Inflammatory macrophage treated with lipopolysaccharide for 1 hour (primary cell): Measurements from ENCODE around the gene SLC41A3.
A peak's percentile ranks its signal among the peaks of the same experiment; 100 is the strongest.
"Not testable (repeated sequence)": the region's sequence is repeated elsewhere in the genome, so short reads cannot be mapped to it uniquely, and the experiment has no call there.

Experiments
- DNase-seq, 2 donors: peaks; one replicate each; pipeline ENCODE4 v3.0.0-alpha.2; 2020 to 2022

The SLC41A3 gene

DNA sequence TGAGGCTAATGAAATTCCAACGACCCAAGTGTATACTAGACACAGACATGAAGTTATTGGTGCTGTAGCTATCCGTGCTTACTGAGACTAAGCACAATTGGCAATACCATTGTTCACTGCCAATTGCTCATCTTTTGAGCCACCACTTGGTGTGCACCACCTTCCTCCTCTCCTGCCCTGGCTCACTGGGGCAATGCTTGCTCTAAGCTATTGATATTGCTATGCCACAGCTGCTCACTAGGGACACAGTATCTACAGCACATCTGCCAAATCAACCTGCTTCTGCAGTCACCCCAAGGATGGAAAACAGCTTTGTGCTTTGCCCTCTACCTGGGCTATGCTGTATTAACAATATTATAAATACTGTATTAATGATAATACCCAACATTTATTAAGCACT, 99.0 kb downstream of the SLC41A3 start:
- not testable (repeated sequence) for DNase-seq

- DNase-seq: not testable (repeated sequence)
Measured at GRCh38 chr3:125977104-125977503, 106.8 kb downstream of the SLC41A3 start.

DNA sequence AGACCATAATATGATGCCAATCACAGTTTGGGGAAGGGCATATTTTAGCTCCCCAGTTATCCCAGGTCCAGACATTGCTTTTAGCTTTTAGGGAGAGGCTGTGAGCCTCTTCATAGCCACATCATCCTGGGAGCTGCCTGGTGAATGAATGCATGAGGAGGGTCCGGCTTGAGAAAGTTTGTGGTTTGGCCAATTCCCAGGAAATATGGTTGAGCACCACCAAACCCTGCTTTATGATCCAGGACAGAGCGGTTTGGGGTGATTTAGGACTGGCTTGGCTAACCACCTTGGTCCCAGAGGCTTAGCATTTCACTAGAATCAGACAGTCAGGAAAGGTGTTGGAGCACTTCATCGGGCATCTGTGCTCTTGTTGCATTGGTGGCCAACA, 107.9 kb downstream of the SLC41A3 start:
- not testable (repeated sequence) for DNase-seq

DNA sequence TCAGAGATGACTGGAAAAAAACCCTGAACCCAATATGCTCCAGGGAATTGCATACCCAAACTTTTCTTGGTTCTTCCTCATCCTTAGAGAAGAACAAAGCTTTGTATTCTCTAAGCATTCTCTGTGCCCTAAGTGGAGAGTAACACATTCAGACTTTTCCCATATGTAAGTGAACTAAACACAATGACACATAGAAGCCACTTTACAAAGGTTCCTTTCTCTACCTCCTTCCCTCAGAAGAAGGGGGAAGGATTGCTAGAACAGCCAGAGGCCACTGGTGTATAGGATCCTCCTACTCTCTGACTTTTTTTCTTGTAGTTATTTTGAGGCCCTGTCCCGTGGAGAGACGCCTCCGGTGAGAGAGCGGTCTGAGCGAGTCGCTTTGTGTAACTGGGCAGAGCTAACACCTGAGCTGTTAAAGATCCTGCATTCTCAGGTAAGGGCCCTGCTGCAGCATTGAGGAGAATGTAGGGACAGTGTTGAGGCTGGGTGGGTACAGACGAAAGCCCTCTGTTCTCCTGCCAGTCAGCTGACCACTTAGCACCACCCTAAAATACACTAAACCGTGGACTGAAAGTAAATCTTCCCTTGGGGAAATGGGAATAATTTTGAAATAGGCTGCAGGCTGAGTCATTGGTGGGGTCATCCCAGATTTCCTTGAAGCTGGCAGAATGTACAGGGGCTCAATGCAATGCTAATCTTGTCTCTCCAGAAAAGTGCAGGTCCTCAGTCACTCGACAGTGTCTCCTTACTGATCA, 108.5 kb downstream of the SLC41A3 start:
- DNase-seq: not testable (repeated sequence)

DNA sequence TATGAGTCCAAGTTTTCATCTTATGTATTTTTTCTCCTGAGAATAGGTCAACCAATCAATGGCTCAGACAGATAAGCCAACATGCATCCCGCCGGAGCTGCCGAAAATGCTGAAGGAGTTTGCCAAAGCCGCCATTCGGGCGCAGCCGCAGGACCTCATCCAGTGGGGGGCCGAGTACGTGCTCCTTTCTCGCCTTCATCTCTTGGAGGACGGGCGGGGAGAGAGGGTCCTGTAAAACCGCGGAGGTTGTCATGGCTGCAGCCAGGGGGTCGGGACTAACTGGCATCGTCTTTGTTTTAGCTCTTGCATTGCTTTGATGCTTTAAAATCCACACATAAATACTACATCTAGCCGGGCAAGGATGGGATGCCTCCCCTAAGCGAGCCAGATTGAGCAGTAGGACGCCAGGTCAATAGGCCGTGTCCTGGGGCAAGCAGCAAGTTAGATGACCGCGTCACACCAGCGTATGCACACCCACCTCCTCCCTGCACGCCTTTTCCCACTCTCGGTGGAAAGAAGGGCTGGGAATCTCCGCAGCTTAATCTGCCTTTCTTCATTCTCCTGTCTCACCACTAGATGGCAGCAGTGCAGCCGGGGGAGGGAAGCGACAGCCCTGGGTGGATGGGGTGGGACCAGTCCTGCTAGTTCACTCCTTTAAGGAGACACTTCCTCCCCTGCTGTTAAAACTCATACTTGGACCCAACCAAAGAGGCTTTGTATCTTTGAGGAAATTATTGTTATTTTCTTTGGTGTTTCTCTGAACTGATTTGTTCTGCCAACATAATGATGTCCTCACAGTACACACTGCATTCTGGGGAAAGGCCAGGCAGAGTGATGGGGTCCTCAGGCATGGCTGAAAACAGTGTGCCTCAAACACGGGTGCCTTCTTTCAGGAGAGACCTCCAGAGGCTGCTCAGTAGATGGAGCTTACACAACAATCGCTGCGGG, 111.7 kb downstream of the SLC41A3 start:
- DNase-seq: peak; percentile 24 to 34

GRCh38 chr3:125968701-125969592, 115.0 kb downstream of the SLC41A3 start, which contains the start of gene ROPN1B:
ROPN1B (plus strand) TSS chr3:125969178; CDS start chr3:125972055, 2,877 bp downstream.
- DNase-seq: not testable (repeated sequence)

DNA sequence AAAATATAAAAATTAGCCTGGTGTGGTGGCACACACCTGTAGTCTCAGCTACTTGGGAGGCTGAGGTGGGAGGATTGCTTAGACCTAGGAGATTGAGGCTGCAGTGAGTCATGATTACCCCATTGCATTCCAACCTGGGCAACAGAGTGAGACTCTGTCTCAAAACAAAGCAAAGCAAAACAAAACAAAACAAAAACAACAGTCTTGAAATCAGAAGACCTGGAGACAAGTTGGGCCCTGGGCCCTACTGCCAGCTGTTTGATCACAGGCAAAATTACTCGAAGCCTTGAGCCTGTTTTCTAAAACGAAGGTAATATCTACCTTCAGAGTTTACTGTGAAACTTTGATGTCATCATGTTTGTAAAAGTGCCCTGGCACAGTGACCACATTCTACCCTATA, 115.8 kb downstream of the SLC41A3 start:
- DNase-seq: not testable (repeated sequence)

- DNase-seq: no peak
Measured at GRCh38 chr3:125967156-125967555, 116.8 kb downstream of the SLC41A3 start.

DNA sequence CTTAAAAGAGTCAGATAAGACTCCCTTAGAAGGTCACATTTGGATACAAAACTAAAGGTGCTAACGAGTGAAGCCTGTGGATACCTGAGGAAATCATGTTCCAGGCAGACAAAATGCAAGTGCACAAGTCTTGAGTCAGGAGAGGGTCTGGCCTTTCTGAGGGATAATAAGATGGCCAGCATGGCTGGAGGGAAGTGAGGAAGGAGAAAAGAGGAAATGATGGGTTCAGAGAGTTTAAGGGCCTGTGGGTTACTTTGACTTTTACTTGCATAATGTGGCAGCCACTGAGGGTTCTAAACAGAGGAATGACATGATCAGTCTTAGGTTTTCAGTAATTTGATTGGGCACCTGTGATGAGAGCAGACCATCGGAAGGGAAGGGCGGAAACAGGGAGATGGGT, 118.4 kb downstream of the SLC41A3 start:
- DNase-seq: no peak

DNA sequence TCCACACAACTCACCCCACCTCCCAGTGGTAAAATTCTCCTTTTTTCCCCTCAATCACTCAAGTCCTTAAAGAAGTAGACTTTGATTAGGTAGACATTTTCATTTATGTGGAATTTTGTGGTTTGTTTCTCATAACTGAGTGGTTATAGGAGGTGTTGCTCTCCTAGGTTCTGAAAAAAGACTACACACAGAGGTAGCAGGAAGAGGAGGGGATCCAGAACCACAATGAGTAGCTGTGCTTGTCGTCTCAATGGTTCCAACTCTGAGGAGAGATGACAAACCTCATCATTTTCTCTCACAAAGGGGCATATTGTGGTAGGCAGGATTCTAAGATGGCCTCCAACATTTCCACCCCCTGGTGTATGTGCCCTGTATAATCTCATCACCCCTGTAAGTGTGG, 120.1 kb downstream of the SLC41A3 start:
- DNase-seq: not testable (repeated sequence)

- no peak for DNase-seq
Measured at GRCh38 chr3:125961289-125961589, 122.7 kb downstream of the SLC41A3 start.

DNA sequence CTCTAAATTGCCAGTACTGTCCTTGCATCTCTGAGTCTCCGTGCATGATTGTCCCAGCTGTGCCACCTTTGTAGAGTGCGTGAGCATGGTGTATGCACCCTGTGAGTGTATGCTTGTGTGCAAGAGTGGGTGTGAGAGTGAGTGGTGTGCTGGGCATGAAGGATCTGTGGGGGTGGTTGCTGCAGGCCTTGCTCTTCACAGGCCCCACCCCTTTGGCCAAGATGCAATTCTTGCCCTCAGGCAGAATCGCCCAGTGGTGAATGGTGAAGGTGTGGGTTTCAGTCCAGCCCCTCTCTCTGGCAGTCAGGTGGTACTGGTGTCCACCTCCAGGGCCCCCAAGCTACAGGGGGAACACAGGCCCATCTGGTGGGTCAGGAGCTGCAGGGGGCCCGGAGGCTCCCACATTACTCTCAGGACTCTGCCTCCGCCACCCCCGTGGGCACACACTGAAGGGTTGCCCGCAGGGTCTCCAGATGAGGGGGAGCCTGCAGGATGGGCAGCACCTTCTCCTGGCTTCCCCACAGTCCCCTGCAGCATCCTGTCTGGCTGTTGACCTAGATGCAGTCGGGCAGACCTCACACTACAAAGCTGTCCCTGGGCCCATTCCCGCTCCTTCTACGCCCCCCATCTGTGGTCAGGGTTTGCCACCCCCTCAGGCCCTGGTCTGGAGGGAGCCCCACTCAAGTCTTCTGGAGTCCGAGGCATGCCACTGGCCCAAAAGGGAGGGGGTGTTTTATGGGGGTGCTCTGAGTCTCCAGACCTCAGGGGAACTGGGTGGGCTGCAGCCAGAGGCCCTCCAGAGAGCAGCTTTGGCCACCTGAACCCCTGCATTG, 123.3 kb downstream of the SLC41A3 start:
- DNase-seq: no peak

DNA sequence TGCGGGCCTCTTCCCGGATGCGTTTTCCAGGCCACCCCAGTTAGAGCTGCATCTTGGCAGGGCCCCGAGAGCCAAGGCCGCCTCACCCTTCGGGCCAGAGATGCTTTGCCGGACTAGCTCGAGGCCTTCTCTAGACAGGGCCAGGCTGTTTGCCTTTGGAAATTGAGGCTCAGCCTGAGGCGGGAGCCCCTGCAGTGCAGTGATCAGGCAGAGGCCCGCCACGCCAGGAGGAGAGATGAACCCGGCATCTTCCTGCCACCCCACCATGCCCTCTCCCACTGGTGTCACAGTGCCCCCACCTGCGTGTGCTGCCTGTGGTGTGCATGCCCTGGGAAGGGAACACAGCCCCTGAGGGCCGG, 123.9 kb downstream of the SLC41A3 start:
- DNase-seq: no peak

- no peak for DNase-seq
Measured at GRCh38 chr3:125959317-125960065, 124.4 kb downstream of the SLC41A3 start.

DNA sequence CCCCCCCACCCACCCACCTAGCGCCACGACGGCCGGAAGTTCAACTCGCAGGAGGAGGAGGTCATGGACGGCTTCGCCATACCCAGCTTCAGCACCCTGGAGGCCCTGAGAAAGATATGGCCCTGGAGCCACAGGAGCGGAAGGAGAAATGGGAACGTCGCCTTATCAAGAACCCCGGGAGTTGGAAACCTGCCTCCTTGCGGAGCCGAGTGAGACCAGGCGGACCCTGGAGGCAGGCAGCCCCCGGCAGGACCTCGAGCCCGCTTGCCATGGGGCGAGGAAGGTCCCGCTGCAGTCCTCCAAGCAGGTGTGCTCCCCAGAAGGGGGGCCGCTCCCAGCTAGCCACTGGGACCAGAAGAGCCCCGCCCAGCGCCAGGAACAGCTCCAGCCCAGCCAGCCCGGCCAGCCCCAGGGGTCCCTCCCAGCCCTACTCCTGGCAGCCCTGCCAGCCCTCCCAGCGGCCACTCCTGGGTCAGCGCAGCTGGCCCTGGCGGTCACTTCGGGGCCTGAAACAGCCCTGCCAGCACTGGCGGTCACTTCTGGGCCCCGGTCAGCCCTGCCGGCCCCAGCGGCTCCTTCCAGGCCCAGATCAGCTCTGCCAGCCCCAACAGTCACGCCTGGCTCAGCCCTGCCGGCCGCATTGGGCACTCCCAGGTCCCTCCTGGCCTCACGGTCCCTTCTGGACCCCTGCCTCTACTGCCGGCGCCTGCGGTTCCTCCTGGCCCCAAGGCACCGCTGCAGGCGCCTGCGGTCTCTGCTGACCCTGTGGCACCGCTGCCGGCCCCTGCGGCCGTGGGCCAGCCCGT, 125.2 kb downstream of the SLC41A3 start:
- DNase-seq: no peak

- DNase-seq: no peak
Measured at GRCh38 chr3:125957674-125958510, 126.0 kb downstream of the SLC41A3 start.

- not testable (repeated sequence) for DNase-seq
Measured at GRCh38 chr3:125957020-125957419, 126.9 kb downstream of the SLC41A3 start.
